Measurements from ENCODE around the gene IDS.
"Not testable (repeated sequence)": the region's sequence is repeated elsewhere in the genome, so short reads cannot be mapped to it uniquely, and the experiment has no call there.

Gene IDS

GRCh38 chrX:149540621-149541520 is 35.8 kb upstream of the IDS start, which contains the start of gene EOLA1:
Gene EOLA1 (plus strand): TSS chrX:149541012. CDS start chrX:149545631, 4,619 bp downstream.
- peaks cover 5% of the 10 kb centered on the region for H3K27me3 ChIP-seq (ENCODE audit: insufficient read depth, low read length)
- no peaks in the 10 kb centered on the region for H3K9me3 ChIP-seq (ENCODE audit: insufficient read depth, low read depth, low read length)
- 1% methylated on average over 71 of the region's 71 CpGs for WGBS
- H3K9ac ChIP-seq (ENCODE audit: low read depth, low read length), result peak within 1 kb of the TSS; percentile 63
- no peaks in the 10 kb centered on the region for H3K4me1 ChIP-seq (ENCODE audit: insufficient read depth, low read length)
- peak within 1 kb of the TSS; percentile 78 for H3K4me3 ChIP-seq (ENCODE audit: low read length)
- peak within 1 kb of the TSS; percentile 70; the same call in 1 of the 2 replicates for H3K27ac ChIP-seq (ENCODE audit: low read depth, low read length)
- no peaks in the 10 kb centered on the region for H3K36me3 ChIP-seq (ENCODE audit: insufficient read depth, low read length)

- Histone ChIP-seq H3K4me3 (ENCODE audit: low read length) (peak overlapping the region; percentile 76), H3K36me3 (ENCODE audit: insufficient read depth, low read length) (no peaks in the 10 kb centered on the region), H3K27me3 (ENCODE audit: insufficient read depth, low read length) (peaks cover 5% of the 10 kb centered on the region), H3K27ac (ENCODE audit: low read depth, low read length) (peak overlapping the region; percentile 70; the same call in 1 of the 2 replicates), H3K9me3 (ENCODE audit: insufficient read depth, low read depth, low read length) (no peaks in the 10 kb centered on the region), H3K9ac (ENCODE audit: low read depth, low read length) (no peak overlapping the region), H3K4me1 (ENCODE audit: insufficient read depth, low read length) (no peaks in the 10 kb centered on the region)
- 0% methylated on average over 17 of the region's 24 CpGs for WGBS
Observed at GRCh38 chrX:149540131-149540620, 35.1 kb upstream of the IDS start.

GRCh38 chrX:149539283-149540130 is 34.4 kb upstream of the IDS start:
- peak overlapping the region; percentile 49; the same call in 1 of the 2 replicates for H3K27ac ChIP-seq (ENCODE audit: low read depth, low read length)
- 0% methylated on average over 22 of the region's 34 CpGs for WGBS
- peaks cover 5% of the 10 kb centered on the region for H3K27me3 ChIP-seq (ENCODE audit: insufficient read depth, low read length)
- H3K4me1 ChIP-seq (ENCODE audit: insufficient read depth, low read length), result no peaks in the 10 kb centered on the region
- H3K36me3 ChIP-seq (ENCODE audit: insufficient read depth, low read length), result no peaks in the 10 kb centered on the region
- no peaks in the 10 kb centered on the region for H3K9me3 ChIP-seq (ENCODE audit: insufficient read depth, low read depth, low read length)
- peak overlapping the region; percentile 78 for H3K4me3 ChIP-seq (ENCODE audit: low read length)
- H3K9ac ChIP-seq (ENCODE audit: low read depth, low read length), result peak overlapping the region; percentile 63

GRCh38 chrX:149537474-149537873 is 32.4 kb upstream of the IDS start:
- not testable (repeated sequence) for H3K36me3 ChIP-seq (ENCODE audit: insufficient read depth, low read length); H3K9me3 ChIP-seq (ENCODE audit: insufficient read depth, low read depth, low read length); H3K4me3 ChIP-seq (ENCODE audit: low read length); H3K4me1 ChIP-seq (ENCODE audit: insufficient read depth, low read length); H3K27me3 ChIP-seq (ENCODE audit: insufficient read depth, low read length); H3K27ac ChIP-seq (ENCODE audit: low read depth, low read length); H3K9ac ChIP-seq (ENCODE audit: low read depth, low read length)
- WGBS, result 89% methylated on average over 3 of the region's 11 CpGs

GRCh38 chrX:149534926-149535602 is 30.0 kb upstream of the IDS start:
- H3K27ac ChIP-seq (ENCODE audit: low read depth, low read length); H3K27me3 ChIP-seq (ENCODE audit: insufficient read depth, low read length); H3K9ac ChIP-seq (ENCODE audit: low read depth, low read length); H3K9me3 ChIP-seq (ENCODE audit: insufficient read depth, low read depth, low read length); H3K36me3 ChIP-seq (ENCODE audit: insufficient read depth, low read length); H3K4me1 ChIP-seq (ENCODE audit: insufficient read depth, low read length); H3K4me3 ChIP-seq (ENCODE audit: low read length): not testable (repeated sequence)
- WGBS, result 84% methylated on average over 3 of the region's 3 CpGs

- not testable (repeated sequence) for H3K27ac ChIP-seq (ENCODE audit: low read depth, low read length); H3K27me3 ChIP-seq (ENCODE audit: insufficient read depth, low read length); H3K4me1 ChIP-seq (ENCODE audit: insufficient read depth, low read length); H3K9ac ChIP-seq (ENCODE audit: low read depth, low read length); H3K36me3 ChIP-seq (ENCODE audit: insufficient read depth, low read length); H3K9me3 ChIP-seq (ENCODE audit: insufficient read depth, low read depth, low read length); H3K4me3 ChIP-seq (ENCODE audit: low read length)
- 97% methylated on average over 8 of the region's 11 CpGs for WGBS
Observed at GRCh38 chrX:149533999-149534398, 28.9 kb upstream of the IDS start.

- WGBS, result no CpG with 5 or more reads among the region's 3 CpGs
Observed at GRCh38 chrX:149532868-149533267, 27.8 kb upstream of the IDS start.

GRCh38 chrX:149531599-149531998 is 26.5 kb upstream of the IDS start:
- Histone ChIP-seq H3K27ac (ENCODE audit: low read depth, low read length) (no peak overlapping the region), H3K9me3 (ENCODE audit: insufficient read depth, low read depth, low read length) (no peaks in the 10 kb centered on the region), H3K4me1 (ENCODE audit: insufficient read depth, low read length) (no peaks in the 10 kb centered on the region), H3K9ac (ENCODE audit: low read depth, low read length) (no peak overlapping the region), H3K4me3 (ENCODE audit: low read length) (no peak overlapping the region), H3K27me3 (ENCODE audit: insufficient read depth, low read length) (no peaks in the 10 kb centered on the region), H3K36me3 (ENCODE audit: insufficient read depth, low read length) (no peaks in the 10 kb centered on the region)
- 95% methylated on average over 2 of the region's 2 CpGs for WGBS

More at GRCh38 chrX:149532868-149533267, 27.8 kb upstream of the IDS start:
- H3K27ac ChIP-seq (ENCODE audit: low read depth, low read length); H3K9me3 ChIP-seq (ENCODE audit: insufficient read depth, low read depth, low read length); H3K36me3 ChIP-seq (ENCODE audit: insufficient read depth, low read length); H3K4me3 ChIP-seq (ENCODE audit: low read length); H3K27me3 ChIP-seq (ENCODE audit: insufficient read depth, low read length); H3K4me1 ChIP-seq (ENCODE audit: insufficient read depth, low read length); H3K9ac ChIP-seq (ENCODE audit: low read depth, low read length): not testable (repeated sequence)

GRCh38 chrX:149528381-149528780 is 23.3 kb upstream of the IDS start:
- Histone ChIP-seq H3K36me3 (ENCODE audit: insufficient read depth, low read length) (no peaks in the 10 kb centered on the region), H3K27me3 (ENCODE audit: insufficient read depth, low read length) (no peaks in the 10 kb centered on the region), H3K9ac (ENCODE audit: low read depth, low read length) (no peak overlapping the region), H3K4me1 (ENCODE audit: insufficient read depth, low read length) (no peaks in the 10 kb centered on the region), H3K27ac (ENCODE audit: low read depth, low read length) (no peak overlapping the region), H3K9me3 (ENCODE audit: insufficient read depth, low read depth, low read length) (no peaks in the 10 kb centered on the region), H3K4me3 (ENCODE audit: low read length) (no peak overlapping the region)
- 60% methylated on average over 1 of the region's 1 CpG for WGBS

GRCh38 chrX:149527705-149528104 is 22.6 kb upstream of the IDS start:
- Histone ChIP-seq H3K27me3 (ENCODE audit: insufficient read depth, low read length) (no peaks in the 10 kb centered on the region), H3K4me1 (ENCODE audit: insufficient read depth, low read length) (no peaks in the 10 kb centered on the region), H3K4me3 (ENCODE audit: low read length) (no peak overlapping the region), H3K27ac (ENCODE audit: low read depth, low read length) (no peak overlapping the region), H3K9ac (ENCODE audit: low read depth, low read length) (no peak overlapping the region), H3K9me3 (ENCODE audit: insufficient read depth, low read depth, low read length) (no peaks in the 10 kb centered on the region), H3K36me3 (ENCODE audit: insufficient read depth, low read length) (no peaks in the 10 kb centered on the region)
- 80% methylated on average over 1 of the region's 1 CpG for WGBS

Measured in HUES64 (cell line).